ENCODE data around the gene SPTBN1.

DNA sequence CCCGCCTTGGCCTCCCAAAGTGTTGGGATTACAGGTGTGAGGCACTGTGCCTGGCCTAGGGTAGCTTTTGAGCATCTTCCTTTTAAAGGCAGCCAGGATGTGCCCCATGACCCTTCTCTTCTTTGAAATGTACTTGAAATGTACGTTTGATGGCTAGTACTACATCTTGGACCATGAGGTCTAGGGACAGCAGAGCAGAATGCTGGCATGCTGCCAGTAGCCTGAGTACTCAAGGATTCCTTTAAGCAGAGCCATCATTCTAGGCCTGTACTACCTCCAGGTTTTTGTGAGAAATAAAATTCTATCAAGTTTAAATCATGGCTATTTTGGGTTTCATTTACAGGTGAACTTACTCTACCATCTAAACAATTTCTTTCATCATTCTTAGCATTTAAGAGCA is 264.4 kb downstream of the SPTBN1 start:
- TF ChIP-seq, protein P1, sequence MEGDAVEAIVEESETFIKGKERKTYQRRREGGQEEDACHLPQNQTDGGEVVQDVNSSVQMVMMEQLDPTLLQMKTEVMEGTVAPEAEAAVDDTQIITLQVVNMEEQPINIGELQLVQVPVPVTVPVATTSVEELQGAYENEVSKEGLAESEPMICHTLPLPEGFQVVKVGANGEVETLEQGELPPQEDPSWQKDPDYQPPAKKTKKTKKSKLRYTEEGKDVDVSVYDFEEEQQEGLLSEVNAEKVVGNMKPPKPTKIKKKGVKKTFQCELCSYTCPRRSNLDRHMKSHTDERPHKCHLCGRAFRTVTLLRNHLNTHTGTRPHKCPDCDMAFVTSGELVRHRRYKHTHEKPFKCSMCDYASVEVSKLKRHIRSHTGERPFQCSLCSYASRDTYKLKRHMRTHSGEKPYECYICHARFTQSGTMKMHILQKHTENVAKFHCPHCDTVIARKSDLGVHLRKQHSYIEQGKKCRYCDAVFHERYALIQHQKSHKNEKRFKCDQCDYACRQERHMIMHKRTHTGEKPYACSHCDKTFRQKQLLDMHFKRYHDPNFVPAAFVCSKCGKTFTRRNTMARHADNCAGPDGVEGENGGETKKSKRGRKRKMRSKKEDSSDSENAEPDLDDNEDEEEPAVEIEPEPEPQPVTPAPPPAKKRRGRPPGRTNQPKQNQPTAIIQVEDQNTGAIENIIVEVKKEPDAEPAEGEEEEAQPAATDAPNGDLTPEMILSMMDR (IDR thresholded peaks at IDR 0.05) = no peak
- TF ChIP-seq POLR2A (IDR thresholded peaks at IDR 0.05) = no peak
